ENCODE data around the gene GABRB1.

GABRB1 gene

DNA sequence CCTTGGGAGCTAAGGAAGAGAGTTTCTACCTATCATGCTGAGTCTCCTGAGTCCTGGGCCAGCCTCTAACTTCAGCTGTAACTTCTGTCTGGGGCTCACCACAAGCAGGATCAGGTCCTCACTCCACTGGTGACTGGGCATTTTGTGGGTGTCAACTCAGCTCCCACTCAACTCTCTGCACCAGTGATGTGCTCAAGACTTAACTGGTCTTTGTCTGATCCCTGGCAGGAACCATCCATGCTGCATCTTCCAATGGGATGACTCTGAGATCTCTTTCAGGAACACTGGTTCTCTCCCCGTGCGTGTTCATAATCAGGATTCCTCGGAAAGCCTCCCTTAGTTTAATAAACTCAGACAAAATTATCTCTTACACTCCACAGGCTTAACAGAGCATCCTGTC, 349.8 kb downstream of the GABRB1 start:
- DNase-seq (ENCODE audit: low read depth in 2 of 3, low spot score in 1 of 3), result no peak

DNA sequence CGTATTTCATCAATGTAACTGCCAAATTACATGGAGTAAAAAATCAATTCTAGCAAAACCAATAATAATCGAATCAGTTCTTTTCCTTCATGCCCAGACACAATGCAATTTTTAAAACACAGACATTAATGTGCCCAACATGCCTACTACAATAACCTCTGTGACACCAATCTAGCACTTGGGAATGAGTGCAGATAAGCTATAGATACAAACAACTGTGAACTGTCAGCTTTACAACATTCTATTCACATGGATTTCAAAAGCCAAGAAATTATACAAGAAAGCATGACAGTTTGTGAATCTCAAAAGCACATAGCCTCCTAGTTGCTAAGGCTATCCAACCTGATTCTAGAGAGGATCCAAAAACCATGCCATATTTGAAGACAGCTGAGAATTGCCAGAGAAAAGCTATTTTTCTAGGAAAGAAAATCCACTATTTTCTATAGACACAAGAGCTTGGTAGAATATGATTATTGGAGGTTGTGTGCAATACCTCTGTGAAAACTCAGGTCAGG, 351.5 kb downstream of the GABRB1 start:
- DNase-seq (ENCODE audit: low read depth in 2 of 3, low spot score in 1 of 3), result no peak

GRCh38 chr4:47383829-47384427, 352.6 kb downstream of the GABRB1 start:
- no peak for DNase-seq (ENCODE audit: low read depth in 2 of 3, low spot score in 1 of 3)

GRCh38 chr4:47386146-47386545, 354.8 kb downstream of the GABRB1 start:
- DNase-seq (ENCODE audit: low read depth in 2 of 3, low spot score in 1 of 3), result no peak

DNA sequence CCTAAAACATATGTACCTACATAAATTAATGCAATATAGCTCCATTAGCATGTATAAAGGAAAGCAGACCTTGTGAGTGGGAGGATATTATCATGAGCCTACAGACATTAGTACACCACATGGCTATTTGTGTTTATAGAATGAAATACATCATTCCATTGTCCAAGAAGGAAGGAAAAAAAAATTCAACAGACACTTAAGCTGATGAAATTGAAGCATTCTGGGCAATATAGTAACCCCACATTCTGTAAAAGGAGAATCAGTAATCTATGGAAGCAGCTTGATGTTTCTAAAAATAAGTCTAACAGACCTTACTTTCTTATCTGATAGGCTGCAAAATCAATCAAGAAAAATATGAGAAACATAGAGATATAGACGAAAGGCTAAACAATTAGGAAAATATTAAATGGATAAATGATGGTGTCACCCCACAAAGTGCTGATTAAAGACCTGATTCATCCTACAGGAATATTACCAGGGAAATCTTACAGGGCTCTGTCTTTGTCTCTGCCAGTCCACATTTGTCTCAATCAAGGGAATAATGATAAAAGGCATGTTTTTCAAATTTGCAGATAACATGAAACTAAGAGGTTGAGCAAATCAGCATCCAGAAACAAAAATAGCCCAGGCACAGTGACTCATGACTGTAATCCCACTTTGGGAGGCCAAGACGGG, 355.3 kb downstream of the GABRB1 start:
- no peak for DNase-seq (ENCODE audit: low read depth in 2 of 3, low spot score in 1 of 3)

DNA sequence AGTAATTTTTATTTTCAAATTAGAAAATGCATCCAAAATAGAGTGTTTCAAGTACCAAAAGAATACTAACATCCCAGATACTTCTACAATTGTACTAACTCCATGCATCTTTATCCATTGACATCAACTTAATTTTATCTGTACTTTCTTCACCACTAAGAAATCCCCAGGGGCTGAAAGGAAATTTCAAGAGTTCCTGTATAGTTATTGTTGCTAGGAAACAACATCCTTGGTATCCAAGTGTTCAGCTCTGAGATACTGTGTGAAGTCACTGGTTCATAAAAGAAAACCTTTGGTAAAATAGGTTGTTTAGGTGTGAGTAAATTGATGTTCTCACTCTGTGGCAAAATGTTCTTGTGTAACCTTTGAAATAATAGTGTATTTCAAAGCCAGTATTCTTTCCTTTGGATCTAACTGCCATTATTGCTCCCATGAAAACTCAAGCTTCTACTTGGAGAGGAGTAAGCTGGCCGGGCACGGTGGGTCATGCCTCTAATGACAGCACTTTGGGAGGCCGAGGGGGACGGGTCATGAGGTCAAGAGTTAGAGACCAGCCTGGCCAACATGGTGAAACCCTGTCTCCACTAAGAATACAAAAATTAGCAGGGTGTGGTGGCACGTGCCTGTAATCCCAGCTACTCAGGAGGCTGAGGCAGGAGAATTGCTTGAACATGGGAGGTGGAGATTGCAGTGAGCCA, 359.2 kb downstream of the GABRB1 start:
- no peak for DNase-seq (ENCODE audit: low read depth in 2 of 3, low spot score in 1 of 3)

DNA sequence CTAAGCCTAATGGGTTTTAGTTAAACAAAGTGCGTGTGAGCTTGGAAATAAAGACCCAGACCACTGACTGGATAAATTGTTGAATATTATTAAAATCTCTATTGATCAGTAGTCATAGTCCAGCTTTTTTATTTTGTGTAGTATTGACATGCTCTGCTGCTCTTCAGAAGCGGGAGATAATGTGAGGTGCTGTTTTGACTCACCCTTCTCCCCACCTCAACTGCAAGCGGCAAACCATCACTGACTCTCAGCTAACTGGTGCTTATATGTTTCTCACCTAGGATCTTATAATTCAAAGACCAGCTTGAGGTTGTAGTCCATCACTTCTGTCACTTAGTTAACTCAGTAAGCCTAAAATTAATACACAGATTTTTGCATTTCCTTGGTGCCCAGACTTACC, 359.9 kb downstream of the GABRB1 start:
- no peak for DNase-seq (ENCODE audit: low read depth in 2 of 3, low spot score in 1 of 3)

GRCh38 chr4:47406408-47406807, 375.0 kb downstream of the GABRB1 start:
- DNase-seq (ENCODE audit: low read depth in 2 of 3, low spot score in 1 of 3), result no peak

- no peak for DNase-seq (ENCODE audit: low read depth in 2 of 3, low spot score in 1 of 3)
Observed at GRCh38 chr4:47410271-47410670, 378.9 kb downstream of the GABRB1 start.

GRCh38 chr4:47413521-47413920, 382.2 kb downstream of the GABRB1 start:
- no peak for DNase-seq (ENCODE audit: low read depth in 2 of 3, low spot score in 1 of 3)

DNA sequence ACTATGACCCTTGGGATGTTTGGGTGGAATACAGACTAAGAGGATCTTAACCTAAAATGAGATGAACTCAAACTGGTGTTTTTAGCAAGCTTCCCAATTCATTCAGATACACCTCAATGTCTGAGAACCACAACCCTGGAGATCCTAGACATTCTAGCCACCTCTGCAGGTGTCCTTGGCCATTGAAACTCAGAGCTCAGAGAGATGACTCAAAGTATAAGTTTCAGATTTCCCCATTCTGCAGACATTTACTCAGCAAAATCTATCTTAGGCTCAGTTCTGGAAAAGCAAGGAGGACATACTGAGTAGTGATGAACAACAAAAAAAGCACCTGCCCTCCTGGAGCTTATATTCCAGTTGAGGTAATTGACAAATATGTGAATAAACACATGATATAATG, 384.4 kb downstream of the GABRB1 start:
- no peak for DNase-seq (ENCODE audit: low read depth in 2 of 3, low spot score in 1 of 3)

- no peak for DNase-seq (ENCODE audit: low read depth in 2 of 3, low spot score in 1 of 3)
Observed at GRCh38 chr4:47418147-47418546, 386.8 kb downstream of the GABRB1 start.

DNA sequence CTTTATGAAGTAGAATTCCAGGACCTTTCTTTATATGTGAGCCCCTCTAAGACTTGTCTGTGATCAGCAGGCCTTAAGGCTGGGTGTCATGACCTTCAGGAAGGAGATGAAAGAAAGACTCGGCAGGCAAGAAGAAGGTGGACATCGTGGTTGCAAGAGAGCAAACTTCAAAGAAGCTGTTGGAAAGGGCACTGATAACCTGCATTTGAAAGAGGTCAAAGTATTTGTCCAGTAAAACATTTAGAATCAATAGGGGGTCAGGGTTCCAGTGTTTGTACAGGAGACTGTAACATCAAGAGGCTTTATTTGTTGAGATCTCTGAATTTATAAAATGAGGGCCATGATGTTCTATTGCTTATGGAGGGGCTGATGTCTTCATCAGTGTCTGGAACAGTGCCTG, 387.9 kb downstream of the GABRB1 start:
- no peak for DNase-seq (ENCODE audit: low read depth in 2 of 3, low spot score in 1 of 3)

DNA sequence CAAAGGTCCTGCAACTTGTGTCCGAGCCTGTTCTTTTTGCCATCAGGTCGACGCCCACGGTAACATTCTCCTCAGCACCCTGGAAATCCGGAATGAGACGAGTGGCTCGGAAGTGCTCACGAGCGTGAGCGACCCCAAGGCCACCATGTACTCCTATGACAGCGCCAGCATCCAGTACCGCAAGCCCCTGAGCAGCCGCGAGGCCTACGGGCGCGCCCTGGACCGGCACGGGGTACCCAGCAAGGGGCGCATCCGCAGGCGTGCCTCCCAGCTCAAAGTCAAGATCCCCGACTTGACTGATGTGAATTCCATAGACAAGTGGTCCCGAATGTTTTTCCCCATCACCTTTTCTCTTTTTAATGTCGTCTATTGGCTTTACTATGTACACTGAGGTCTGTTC, 394.3 kb downstream of the GABRB1 start:
- DNase-seq (ENCODE audit: low read depth in 2 of 3, low spot score in 1 of 3), result no peak

- DNase-seq (ENCODE audit: low read depth in 2 of 3, low spot score in 1 of 3), result no peak
Observed at GRCh38 chr4:47427935-47428334, 396.6 kb downstream of the GABRB1 start.

DNA sequence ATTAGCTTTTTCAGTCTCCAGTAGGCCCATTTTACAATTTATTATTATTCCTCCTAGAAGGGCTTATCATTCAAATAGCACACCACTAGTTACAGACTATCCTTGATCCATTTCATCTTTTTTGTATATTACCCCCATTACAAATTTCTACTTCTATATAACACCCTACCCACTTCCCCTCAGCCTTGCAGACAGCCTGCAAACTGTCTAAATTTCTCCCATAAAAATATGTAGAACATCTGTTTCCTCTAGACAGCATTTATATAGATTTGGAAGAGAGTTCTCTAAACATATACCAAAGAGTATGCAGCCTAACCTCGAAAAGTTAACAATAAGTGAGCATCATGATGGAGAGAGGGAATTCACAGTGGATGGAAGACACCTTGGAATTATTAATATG, 401.4 kb downstream of the GABRB1 start:
- DNase-seq (ENCODE audit: low read depth in 2 of 3, low spot score in 1 of 3), result no peak

- no peak for DNase-seq (ENCODE audit: low read depth in 2 of 3, low spot score in 1 of 3)
Observed at GRCh38 chr4:47434931-47435330, 403.6 kb downstream of the GABRB1 start.

- no peak for DNase-seq (ENCODE audit: low read depth in 2 of 3, low spot score in 1 of 3)
Observed at GRCh38 chr4:47442980-47443379, 411.6 kb downstream of the GABRB1 start.

- no peak for DNase-seq (ENCODE audit: low read depth in 2 of 3, low spot score in 1 of 3)
Observed at GRCh38 chr4:47444031-47444430, 412.7 kb downstream of the GABRB1 start.

DNA sequence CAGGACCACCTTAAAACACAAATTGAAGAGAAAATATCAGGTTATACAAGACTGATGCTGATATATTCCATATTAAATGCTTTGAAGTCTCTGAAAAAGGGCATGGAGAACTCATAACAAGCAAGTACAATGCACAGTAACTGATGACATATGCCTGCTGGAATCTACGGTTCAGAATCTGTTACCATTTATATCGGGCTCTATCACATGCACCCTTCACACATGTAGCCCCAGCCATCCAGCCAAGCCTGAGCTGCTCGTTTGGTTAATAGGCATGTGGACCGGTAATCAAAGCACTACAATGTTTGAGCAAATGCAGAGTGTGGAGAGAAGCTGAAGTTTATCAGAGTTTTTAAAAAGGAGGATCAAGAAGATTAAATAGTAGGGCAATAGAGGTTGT, 420.3 kb downstream of the GABRB1 start:
- DNase-seq (ENCODE audit: low read depth in 2 of 3, low spot score in 1 of 3), result no peak

DNA sequence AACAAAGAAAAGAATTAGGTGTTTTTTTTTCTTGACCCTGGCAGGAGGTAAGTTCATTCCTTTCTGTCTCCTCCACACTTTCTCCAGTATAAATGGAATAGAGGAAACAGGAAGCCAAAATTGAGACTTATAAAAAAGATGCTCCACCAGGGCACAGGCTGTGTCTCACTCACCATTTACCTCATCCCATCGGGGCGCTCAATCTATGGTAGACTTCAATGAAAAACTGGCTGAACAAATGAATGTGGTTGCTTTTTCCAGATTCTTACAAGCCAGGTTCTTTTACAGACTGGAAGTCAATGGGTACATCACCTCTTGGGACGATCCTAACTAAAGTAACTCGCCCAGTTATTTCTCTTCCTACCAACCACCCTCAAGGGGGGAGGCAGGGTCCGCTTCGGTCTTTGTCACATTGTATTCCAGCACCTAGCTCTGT, 431.4 kb downstream of the GABRB1 start:
- DNase-seq (ENCODE audit: low read depth in 2 of 3, low spot score in 1 of 3), result no peak

- DNase-seq (ENCODE audit: low read depth in 2 of 3, low spot score in 1 of 3), result peak; percentile 92 to 95 (median 94)
Observed at GRCh38 chr4:47463235-47463956, 432.0 kb downstream of the GABRB1 start, which contains the start of gene COMMD8. COMMD8 (minus strand) TSS chr4:47463702; CDS start chr4:47463651, 51 bp downstream.

Measured in stimulated activated CD4-positive, alpha-beta T cell treated with anti-CD3 and anti-CD28 coated beads, Interleukin-12 subunit alpha, Interleukin-12 subunit beta, amount 100 ng/mL, for 48 hours (primary cell).